ENCODE results near the gene GUF1. TPM values are rescaled to one million over a fixed set of nuclear protein-coding genes. Genes with fewer than 3 reads are reported as not detected.

Gene GUF1
- total and polyA plus RNA-seq, 2 of the 13 experiments (the other 11 are each of a cell fraction or from before 2014, with no cell fraction given): 10.3 to 24.6 TPM

GRCh38 chr4:44651425-44651824, 26.8 kb upstream of the GUF1 start, which contains the start of gene YIPF7:
TSS of gene YIPF7 (minus strand) at chr4:44651625. CDS start at chr4:44650100, 1,525 bp downstream.
- ATAC-seq (no peak), DNase-seq (ENCODE audit: low spot score) (no peak), FAIRE-seq (no peak)
- no peak within 1 kb of the TSS for H3K9ac ChIP-seq (ENCODE audit: insufficient read depth, low read depth, low read length)
- no peak within 1 kb of the TSS for H3K4me2 ChIP-seq (ENCODE audit: low read depth, low read length)
- WGBS (ENCODE audit: low lambda C conversion rate): 0% methylated on average over 1 of the region's 1 CpG
- H3K36me3 ChIP-seq (replicated peaks in 1 of 2; ENCODE audit: control insufficient read depth in 1 of 2, insufficient read depth in 2 of 2, low read length in 2 of 2): no peaks in the 10 kb centered on the region
- POLR2A ChIA-PET: no interaction called here
- H3K27me3 ChIP-seq (ENCODE audit: control insufficient read depth in 1 of 2, insufficient read depth in 2 of 2, low read length in 2 of 2): no peaks in the 10 kb centered on the region
- TF ChIP-seq ARID2 (CRISPR knock-in tag; IDR thresholded peaks at IDR 0.05; ENCODE audit: borderline replicate concordance): no peak
- TF ChIP-seq RFX3 (CRISPR knock-in tag; IDR thresholded peaks at IDR 0.05): no peak
- no peak for TF ChIP-seq TFDP2 (CRISPR knock-in tag; IDR thresholded peaks at IDR 0.05)
- TF ChIP-seq POLR2AphosphoS2 (IDR thresholded peaks at IDR 0.05; ENCODE audit: low read depth, low read length): no peak
- TF ChIP-seq THAP7 (CRISPR knock-in tag; IDR thresholded peaks at IDR 0.05): no peak
- TF ChIP-seq HMGXB4 (CRISPR knock-in tag; IDR thresholded peaks at IDR 0.05; ENCODE audit: borderline replicate concordance in 1 of 2, low read depth in 1 of 2): no peak
- no peak for TF ChIP-seq SCMH1 (CRISPR knock-in tag; IDR thresholded peaks at IDR 0.05; ENCODE audit: borderline replicate concordance)
- no peak for TF ChIP-seq ZNF441 (CRISPR knock-in tag; IDR thresholded peaks at IDR 0.05; ENCODE audit: borderline replicate concordance)
- TF ChIP-seq PATZ1 (CRISPR knock-in tag; IDR thresholded peaks at IDR 0.05): no peak
- H3K27ac ChIP-seq (ENCODE audit: extremely low read length, insufficient read depth, low read length): no peak within 1 kb of the TSS
- intact Hi-C loops (cut with micrococcal nuclease; ENCODE audit: unreplicated experiment): no loop called here
- H3K4me1 ChIP-seq (ENCODE audit: insufficient read depth, low read length): no peaks in the 10 kb centered on the region
- no peak within 1 kb of the TSS for H3K4me3 ChIP-seq (replicated peaks in 1 of 3; ENCODE audit: insufficient read depth in 1 of 3, low read depth in 2 of 3, low read length in 3 of 3)
- in situ Hi-C loops (cut with HindIII; ENCODE audit: extremely low pct_ligation_motif_present, low pct_unique_long_range_greater_than_20kb): no loop called here
- CTCF ChIA-PET (ENCODE audit: low intra/inter-chr PET ratio, low total read pairs): no interaction called here
- H3K9me3 ChIP-seq (ENCODE audit: low read length): no peaks in the 10 kb centered on the region
- H4K20me1 ChIP-seq (ENCODE audit: insufficient read depth, low read length): no peaks in the 10 kb centered on the region
- no peaks in the 10 kb centered on the region for H3K79me2 ChIP-seq (ENCODE audit: insufficient read depth, low read length)
- no TSS peak for BruUV-seq (replicated peaks)
- no peak within 1 kb of the TSS for H2AFZ ChIP-seq (ENCODE audit: low read length)

All from HepG2 (cell line).